GM12872 (cell line): ENCODE measurements around the gene PMAIP1.

Experiments
- TF ChIP-seq, protein P1 (sequence below): IDR thresholded peaks from 3 replicates; pipeline ENCODE4 v1.5.1; 2011; ENCODE audit warnings: low read depth, mild to moderate bottlenecking, low read length, moderate library complexity; ENCODE audit not compliant: insufficient read depth

PMAIP1 gene

GRCh38 chr18:59902131-59902992 is 2.6 kb downstream of the PMAIP1 start:
- TF ChIP-seq, protein P1, sequence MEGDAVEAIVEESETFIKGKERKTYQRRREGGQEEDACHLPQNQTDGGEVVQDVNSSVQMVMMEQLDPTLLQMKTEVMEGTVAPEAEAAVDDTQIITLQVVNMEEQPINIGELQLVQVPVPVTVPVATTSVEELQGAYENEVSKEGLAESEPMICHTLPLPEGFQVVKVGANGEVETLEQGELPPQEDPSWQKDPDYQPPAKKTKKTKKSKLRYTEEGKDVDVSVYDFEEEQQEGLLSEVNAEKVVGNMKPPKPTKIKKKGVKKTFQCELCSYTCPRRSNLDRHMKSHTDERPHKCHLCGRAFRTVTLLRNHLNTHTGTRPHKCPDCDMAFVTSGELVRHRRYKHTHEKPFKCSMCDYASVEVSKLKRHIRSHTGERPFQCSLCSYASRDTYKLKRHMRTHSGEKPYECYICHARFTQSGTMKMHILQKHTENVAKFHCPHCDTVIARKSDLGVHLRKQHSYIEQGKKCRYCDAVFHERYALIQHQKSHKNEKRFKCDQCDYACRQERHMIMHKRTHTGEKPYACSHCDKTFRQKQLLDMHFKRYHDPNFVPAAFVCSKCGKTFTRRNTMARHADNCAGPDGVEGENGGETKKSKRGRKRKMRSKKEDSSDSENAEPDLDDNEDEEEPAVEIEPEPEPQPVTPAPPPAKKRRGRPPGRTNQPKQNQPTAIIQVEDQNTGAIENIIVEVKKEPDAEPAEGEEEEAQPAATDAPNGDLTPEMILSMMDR: no peak

GRCh38 chr18:59902993-59903610 is 3.3 kb downstream of the PMAIP1 start:
- TF ChIP-seq, protein P1: no peak

DNA sequence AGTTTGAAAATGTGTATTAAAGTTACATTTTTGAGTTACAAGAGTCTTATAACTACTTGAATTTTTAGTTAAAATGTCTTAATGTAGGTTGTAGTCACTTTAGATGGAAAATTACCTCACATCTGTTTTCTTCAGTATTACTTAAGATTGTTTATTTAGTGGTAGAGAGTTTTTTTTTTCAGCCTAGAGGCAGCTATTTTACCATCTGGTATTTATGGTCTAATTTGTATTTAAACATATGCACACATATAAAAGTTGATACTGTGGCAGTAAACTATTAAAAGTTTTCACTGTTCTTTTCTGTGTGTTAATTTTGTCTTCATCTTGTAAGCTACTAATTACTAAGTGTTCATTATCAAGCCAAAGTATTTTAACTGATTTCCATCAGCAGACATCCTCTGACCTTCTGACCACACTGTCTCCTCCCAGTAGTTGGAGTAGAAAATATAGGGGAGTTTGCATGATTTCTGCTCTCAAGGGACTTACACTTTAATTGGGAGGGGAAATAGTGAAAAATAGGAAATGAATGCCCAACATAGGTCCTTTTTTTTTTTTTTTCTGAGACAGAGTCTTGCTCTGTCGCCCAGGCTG is 4.3 kb downstream of the PMAIP1 start:
- TF ChIP-seq, protein P1: no peak

DNA sequence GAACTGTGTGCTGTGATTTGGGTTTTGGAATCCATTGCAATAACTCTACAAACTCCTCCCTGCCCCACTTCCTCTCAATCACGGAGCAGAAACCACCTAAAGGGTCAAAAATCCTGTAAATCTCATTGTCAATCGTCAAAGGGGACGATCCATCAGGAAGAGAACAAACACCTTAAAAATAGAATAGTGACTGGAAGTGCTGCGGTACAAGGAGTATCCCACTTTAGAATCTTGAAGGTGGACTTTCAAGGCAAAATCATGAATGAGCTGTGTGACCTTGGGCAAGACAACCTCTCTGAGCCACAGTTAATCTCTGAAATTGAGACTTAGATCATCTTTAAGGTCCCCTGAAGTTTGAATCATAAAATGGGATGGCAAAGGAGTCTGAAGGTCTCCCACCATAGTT is 5.9 kb downstream of the PMAIP1 start:
- TF ChIP-seq, protein P1: no peak

DNA sequence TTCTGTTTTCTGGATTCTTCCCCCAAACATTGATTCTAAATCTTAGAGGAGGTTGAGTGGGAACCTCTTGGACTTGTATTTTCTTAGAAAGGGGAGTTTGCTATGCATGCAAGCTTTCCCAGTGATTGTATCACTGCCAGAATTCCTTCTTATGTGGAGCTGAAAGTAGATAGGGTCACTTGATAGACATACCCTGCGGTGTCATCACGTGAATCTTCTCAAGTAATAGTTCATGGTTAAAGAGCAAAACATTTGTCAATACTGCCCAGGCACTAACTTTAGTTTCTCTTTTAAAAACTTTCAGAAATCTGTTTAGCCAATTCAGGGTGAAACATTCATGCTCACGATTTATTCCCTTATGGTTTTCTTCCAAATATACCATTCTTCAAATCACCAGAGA is 6.4 kb downstream of the PMAIP1 start:
- TF ChIP-seq, protein P1: no peak

GRCh38 chr18:59907172-59907571 is 7.4 kb downstream of the PMAIP1 start:
- TF ChIP-seq, protein P1: no peak

DNA sequence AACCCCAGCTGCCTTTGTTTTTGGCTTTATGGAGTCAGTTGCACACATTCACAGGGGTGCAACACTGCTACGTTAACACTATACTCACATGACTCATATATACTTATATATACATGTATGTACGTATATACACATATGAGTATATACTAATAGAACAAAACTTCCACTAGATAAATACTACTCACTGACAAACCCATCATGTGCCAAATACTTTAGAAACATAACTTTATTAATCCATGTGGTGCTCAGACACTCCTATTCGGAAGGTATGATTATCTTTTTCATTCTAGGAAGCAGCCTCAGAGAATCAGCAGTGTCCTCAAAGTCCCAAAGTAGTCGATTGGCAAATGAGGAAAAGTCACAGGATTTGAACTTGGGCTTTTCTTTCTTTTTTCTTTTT is 7.9 kb downstream of the PMAIP1 start:
- TF ChIP-seq, protein P1: no peak
